H9 (cell line): ENCODE data around the gene TMEM271. TPM values are rescaled to one million over a fixed set of nuclear protein-coding genes. Genes with fewer than 3 reads are reported as not detected.
A peak's percentile ranks its signal among the peaks of the same experiment; 100 is the strongest.

Source experiments
- DNase-seq: peaks from one replicate; pipeline ENCODE4 v3.0.0-alpha.2; 2017
- H2AFZ ChIP-seq: one replicate; pipeline ENCODE4 v1.6.1; 2013; ENCODE audit warnings: mild to moderate bottlenecking, low read length, control low read depth, moderate library complexity
- H2AK5ac ChIP-seq: 2 replicates; pipeline ENCODE4 v1.6.1; 2013; ENCODE audit warnings: low read length, control low read depth, mixed read lengths; ENCODE audit not compliant: insufficient read length
- H2BK120ac ChIP-seq: one replicate; pipeline ENCODE4 v1.6.1; 2013; ENCODE audit warnings: low read depth, mild to moderate bottlenecking, low read length, control low read depth, inconsistent platforms; ENCODE audit not compliant: poor library complexity, severe bottlenecking
- H2BK12ac ChIP-seq: 2 replicates; pipeline ENCODE4 v1.6.1; 2013; ENCODE audit warnings: low read length, control low read depth, mixed read lengths, low read depth; ENCODE audit not compliant: insufficient read length
- H2BK15ac ChIP-seq: 2 replicates; pipeline ENCODE4 v1.6.1; 2013; ENCODE audit warnings: low read depth, low read length, control low read depth
- H2BK20ac ChIP-seq: one replicate; pipeline ENCODE4 v1.6.1; 2013; ENCODE audit warnings: low read depth, mild to moderate bottlenecking, low read length, control low read depth, inconsistent platforms; ENCODE audit not compliant: poor library complexity, severe bottlenecking
- H2BK5ac ChIP-seq: 2 replicates; pipeline ENCODE4 v1.6.1; 2013; ENCODE audit warnings: low read length, control low read depth, mixed read lengths; ENCODE audit not compliant: insufficient read length
- H3K14ac ChIP-seq: 2 replicates; pipeline ENCODE4 v1.6.1; 2013; ENCODE audit warnings: low read length, control low read depth; ENCODE audit not compliant: insufficient read depth
- H3K18ac ChIP-seq: 2 replicates; pipeline ENCODE4 v1.6.1; 2013; ENCODE audit warnings: low read depth, mild to moderate bottlenecking, mixed read lengths, low read length, control low read depth; ENCODE audit not compliant: insufficient read length
- H3K23ac ChIP-seq: 2 replicates; pipeline ENCODE4 v1.6.1; 2013; ENCODE audit warnings: low read length, control low read depth, mixed read lengths, low read depth; ENCODE audit not compliant: insufficient read length
- H3K23me2 ChIP-seq: 2 replicates; pipeline ENCODE4 v1.6.1; 2013; ENCODE audit warnings: low read depth, mild to moderate bottlenecking, mixed read lengths, low read length, control low read depth; ENCODE audit not compliant: insufficient read length, poor library complexity, severe bottlenecking
- H3K27ac ChIP-seq: 2 replicates; pipeline ENCODE4 v1.5.1; 2013; ENCODE audit warnings: low read length, control low read depth, mixed read lengths, low read depth; ENCODE audit not compliant: insufficient read length
- H3K27me3 ChIP-seq: 2 replicates; pipeline ENCODE4 v1.6.1; 2013; ENCODE audit warnings: low read length, control low read depth, inconsistent platforms; ENCODE audit not compliant: insufficient read depth
- H3K4ac ChIP-seq: 2 replicates; pipeline ENCODE4 v1.6.1; 2013; ENCODE audit warnings: low read depth, mild to moderate bottlenecking, control low read depth, inconsistent platforms, low read length, moderate library complexity
- H3K4me1 ChIP-seq: 2 replicates; pipeline ENCODE4 v1.6.1; 2013; ENCODE audit warnings: low read length, control low read depth, inconsistent platforms; ENCODE audit not compliant: insufficient read depth
- H3K4me2 ChIP-seq: 2 replicates; pipeline ENCODE4 v1.6.1; 2013; ENCODE audit warnings: low read length, control low read depth, mixed read lengths; ENCODE audit not compliant: insufficient read length, insufficient read depth
- H3K56ac ChIP-seq: 2 replicates; pipeline ENCODE4 v1.6.1; 2013; ENCODE audit warnings: low read depth, mild to moderate bottlenecking, mixed read lengths, low read length, control low read depth; ENCODE audit not compliant: insufficient read length
- H3K79me1 ChIP-seq: 2 replicates; pipeline ENCODE4 v1.6.1; 2013; ENCODE audit warnings: low read depth, mild to moderate bottlenecking, moderate library complexity, low read length, control low read depth, inconsistent platforms; ENCODE audit not compliant: insufficient read depth, poor library complexity, severe bottlenecking
- H3K79me2 ChIP-seq: 2 replicates; pipeline ENCODE4 v1.6.1; 2013; ENCODE audit warnings: low read length, control low read depth, inconsistent platforms; ENCODE audit not compliant: insufficient read depth
- H3K9ac ChIP-seq: 2 replicates; pipeline ENCODE4 v1.6.1; 2013; ENCODE audit warnings: low read length, control low read depth, mixed read lengths; ENCODE audit not compliant: insufficient read length; ENCODE audit errors: extremely low read depth
- H3K9me3 ChIP-seq: one replicate; pipeline ENCODE4 v1.6.1; 2013; ENCODE audit warnings: low read depth, low read length, inconsistent platforms; ENCODE audit not compliant: control insufficient read depth
- H3T11ph ChIP-seq: one replicate; pipeline ENCODE4 v1.6.1; 2013; ENCODE audit warnings: mild to moderate bottlenecking, low read length, control low read depth, inconsistent platforms
- H4K20me1 ChIP-seq: one replicate; pipeline ENCODE4 v1.6.1; 2013; ENCODE audit not compliant: control insufficient read depth, insufficient read length, insufficient read depth
- H4K5ac ChIP-seq: 2 replicates; pipeline ENCODE4 v1.6.1; 2013; ENCODE audit warnings: low read depth, mild to moderate bottlenecking, mixed read lengths, low read length, control low read depth; ENCODE audit not compliant: insufficient read length
- H4K8ac ChIP-seq: replicated peaks from 2 replicates; pipeline ENCODE4 v1.6.1; 2013; ENCODE audit warnings: low read length, control low read depth, mixed read lengths, low read depth; ENCODE audit not compliant: insufficient read length
- H4K91ac ChIP-seq: 2 replicates; pipeline ENCODE4 v1.6.1; 2013; ENCODE audit warnings: low read depth, mild to moderate bottlenecking, moderate library complexity, mixed read lengths, low read length, control low read depth; ENCODE audit not compliant: insufficient read length
- H3K27ac Mint-ChIP-seq, 3 experiments: 2 replicates in 2 of 3; 3 replicates in 1 of 3; pipeline ENCODE4 v1.8.0; 2020 to 2021; ENCODE audit warnings: mixed read lengths in 3 of 3, mild to moderate bottlenecking in 1 of 3, moderate library complexity in 1 of 3
- H3K27me3 Mint-ChIP-seq: 2 replicates; pipeline ENCODE4 v1.8.0; 2021; ENCODE audit warnings: low read depth, mild to moderate bottlenecking, moderate library complexity, mixed read lengths
- H3K36me3 Mint-ChIP-seq, 3 experiments: 2 replicates in 2 of 3; 3 replicates in 1 of 3; pipeline ENCODE4 v1.8.0; 2020 to 2021; ENCODE audit warnings: low read depth in 3 of 3, mixed read lengths in 3 of 3; ENCODE audit not compliant: insufficient read depth in 1 of 3
- H3K4me1 Mint-ChIP-seq, 2 experiments: 2 replicates each; pipeline ENCODE4 v1.8.0; 2020; ENCODE audit warnings: mixed read lengths in 2 of 2
- H3K4me3 Mint-ChIP-seq, 2 experiments: 2 replicates in 1 of 2; 3 replicates in 1 of 2; pipeline ENCODE4 v1.8.0; 2020 to 2021; ENCODE audit warnings: mild to moderate bottlenecking in 2 of 2, mixed read lengths in 2 of 2, moderate library complexity in 1 of 2
- H3K9me3 Mint-ChIP-seq, 2 experiments: 2 replicates in 1 of 2; 3 replicates in 1 of 2; pipeline ENCODE4 v1.8.0; 2020; ENCODE audit warnings: mild to moderate bottlenecking in 2 of 2, mixed read lengths in 2 of 2, moderate library complexity in 1 of 2
- WGBS: extraction: QIAGEN DNeasy Blood & Tissue Kit; methylation state at CpG from one replicate; pipeline ENCODE4 v1.1.7; 2013; ENCODE audit warnings: missing lambda C conversion rate, low lambda C conversion rate, mixed read lengths; ENCODE audit not compliant: insufficient read length; ENCODE audit errors: extremely low coverage; 5-methylcytosine and 5-hydroxymethylcytosine counted together
- total RNA-seq: library from RNA; stranded (reverse); gene quantifications from 2 replicates; pipeline ENCODE4 v1.2.1, GENCODE V29; 2021
- TF ChIP-seq, protein P1 (sequence below): fragments of 200-600 bp; sonication (generic); conservative IDR thresholded peaks from 3 replicates; pipeline ENCODE4 v1.8.0; 2021; ENCODE audit warnings: antibody characterized with exemption, mild to moderate bottlenecking

TMEM271 gene
- total RNA-seq, 1 experiment from 2014 or later = 0.09 TPM

- TF ChIP-seq, protein P1, sequence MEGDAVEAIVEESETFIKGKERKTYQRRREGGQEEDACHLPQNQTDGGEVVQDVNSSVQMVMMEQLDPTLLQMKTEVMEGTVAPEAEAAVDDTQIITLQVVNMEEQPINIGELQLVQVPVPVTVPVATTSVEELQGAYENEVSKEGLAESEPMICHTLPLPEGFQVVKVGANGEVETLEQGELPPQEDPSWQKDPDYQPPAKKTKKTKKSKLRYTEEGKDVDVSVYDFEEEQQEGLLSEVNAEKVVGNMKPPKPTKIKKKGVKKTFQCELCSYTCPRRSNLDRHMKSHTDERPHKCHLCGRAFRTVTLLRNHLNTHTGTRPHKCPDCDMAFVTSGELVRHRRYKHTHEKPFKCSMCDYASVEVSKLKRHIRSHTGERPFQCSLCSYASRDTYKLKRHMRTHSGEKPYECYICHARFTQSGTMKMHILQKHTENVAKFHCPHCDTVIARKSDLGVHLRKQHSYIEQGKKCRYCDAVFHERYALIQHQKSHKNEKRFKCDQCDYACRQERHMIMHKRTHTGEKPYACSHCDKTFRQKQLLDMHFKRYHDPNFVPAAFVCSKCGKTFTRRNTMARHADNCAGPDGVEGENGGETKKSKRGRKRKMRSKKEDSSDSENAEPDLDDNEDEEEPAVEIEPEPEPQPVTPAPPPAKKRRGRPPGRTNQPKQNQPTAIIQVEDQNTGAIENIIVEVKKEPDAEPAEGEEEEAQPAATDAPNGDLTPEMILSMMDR = no peak
- Histone ChIP-seq H3K4me1 (no peaks in the 10 kb centered on the region), H2BK5ac (no peak overlapping the region), H4K5ac (no peak overlapping the region), H3K9ac (no peak overlapping the region), H3K56ac (no peak overlapping the region), H3K27me3 (no peaks in the 10 kb centered on the region), H2BK12ac (no peak overlapping the region), H4K20me1 (no peaks in the 10 kb centered on the region), H3K23ac (no peak overlapping the region), H3K79me2 (no peaks in the 10 kb centered on the region), H3K79me1 (no peaks in the 10 kb centered on the region), H2AFZ (no peak overlapping the region), H2BK15ac (no peak overlapping the region), H3K9me3 (no peaks in the 10 kb centered on the region), H2BK20ac (no peak overlapping the region), H3K14ac (no peak overlapping the region), H3K4ac (no peak overlapping the region), H3T11ph (no peak overlapping the region), H4K91ac (no peak overlapping the region), H3K27ac (no peak overlapping the region), H3K4me2 (no peak overlapping the region), H2AK5ac (no peak overlapping the region), H3K18ac (no peak overlapping the region), H3K23me2 (no peaks in the 10 kb centered on the region), H2BK120ac (no peak overlapping the region), H4K8ac (no peak overlapping the region)
- H3K27me3 Mint-ChIP-seq = peaks cover 34% of the 10 kb centered on the region
- peaks cover 8 to 10% of the 10 kb centered on the region in 2 experiments; a peak in 4 of 5 replicates for H3K9me3 Mint-ChIP-seq
- no peaks in the 10 kb centered on the region; a peak in 2 of 7 replicates for H3K36me3 Mint-ChIP-seq
- WGBS = no CpG with 5 or more reads among the region's 5 CpGs
- peaks cover 0 to 4% of the 10 kb centered on the region in 2 experiments; a peak in 1 of 4 replicates for H3K4me1 Mint-ChIP-seq
- H3K4me3 Mint-ChIP-seq = no peak overlapping the region
- peak overlapping the region in 1 of 3 experiments; percentile 68; a peak in 1 of 7 replicates for H3K27ac Mint-ChIP-seq
- DNase-seq = no peak
These were observed 30.5 kb downstream of the TMEM271 start for GRCh38 chr4:545612-546011.
